SIG-M5 (cell line): ENCODE measurements around the gene STIM1.
A peak's percentile ranks its signal among the peaks of the same experiment; 100 is the strongest.

Source experiments
- DNase-seq: peaks from one replicate; lab custom pipeline; 2025; lab: John Stamatoyannopoulos, UW

The STIM1 gene

GRCh38 chr11:4071325-4071724 lies 215.9 kb downstream of the STIM1 start:
- no peak for DNase-seq

- no peak for DNase-seq
Observed at GRCh38 chr11:4071914-4072313, 216.4 kb downstream of the STIM1 start.

- no peak for DNase-seq
Observed at GRCh38 chr11:4072668-4073285, 217.3 kb downstream of the STIM1 start.

- no peak for DNase-seq
Observed at GRCh38 chr11:4074266-4074665, 218.8 kb downstream of the STIM1 start.

GRCh38 chr11:4076774-4077173 lies 221.3 kb downstream of the STIM1 start:
- DNase-seq, result no peak

- DNase-seq, result no peak
Observed at GRCh38 chr11:4083198-4083597, 227.7 kb downstream of the STIM1 start.

GRCh38 chr11:4084406-4085125 lies 229.1 kb downstream of the STIM1 start:
- DNase-seq, result no peak

- DNase-seq, result no peak
Observed at GRCh38 chr11:4085575-4085974, 230.1 kb downstream of the STIM1 start.

GRCh38 chr11:4086575-4087353 lies 231.3 kb downstream of the STIM1 start:
- no peak for DNase-seq

GRCh38 chr11:4087551-4087950 lies 232.1 kb downstream of the STIM1 start:
- no peak for DNase-seq

- no peak for DNase-seq
Observed at GRCh38 chr11:4090258-4090657, 234.8 kb downstream of the STIM1 start.

- no peak for DNase-seq
Observed at GRCh38 chr11:4092026-4092425, 236.6 kb downstream of the STIM1 start.

- no peak for DNase-seq
Observed at GRCh38 chr11:4093519-4094347, 238.3 kb downstream of the STIM1 start.

- DNase-seq, result peak; percentile 70
Observed at GRCh38 chr11:4094348-4095291, 239.2 kb downstream of the STIM1 start, which contains the start of gene RRM1. Gene RRM1 (plus strand): TSS chr11:4094799. CDS start chr11:4095013, 214 bp downstream.

GRCh38 chr11:4095509-4096230 lies 240.2 kb downstream of the STIM1 start:
- DNase-seq, result peak; percentile 17

GRCh38 chr11:4098026-4098621 lies 242.7 kb downstream of the STIM1 start:
- DNase-seq, result no peak

- no peak for DNase-seq
Observed at GRCh38 chr11:4102711-4103110, 247.2 kb downstream of the STIM1 start.

- DNase-seq, result no peak
Observed at GRCh38 chr11:4103269-4103668, 247.8 kb downstream of the STIM1 start.

GRCh38 chr11:4105916-4106315 lies 250.5 kb downstream of the STIM1 start:
- no peak for DNase-seq

- no peak for DNase-seq
Observed at GRCh38 chr11:4111834-4112233, 256.4 kb downstream of the STIM1 start.
